Dendritic cell treated with granulocyte-macrophage colony-stimulating factor and Interleukin-4, amounts not matched to agents 40 ng/mL and 50 ng/mL, for 4 days (primary cell): ENCODE data around the gene SPRN.
"Not testable (repeated sequence)": the region's sequence is repeated elsewhere in the genome, so short reads cannot be mapped to it uniquely, and the experiment has no call there.

Experiments
- H3K27ac Mint-ChIP-seq: one replicate; pipeline ENCODE4 v1.8.0; 2022; ENCODE audit warnings: mild to moderate bottlenecking, mixed read lengths
- H3K27me3 Mint-ChIP-seq: one replicate; pipeline ENCODE4 v1.8.0; 2022; ENCODE audit warnings: mild to moderate bottlenecking, mixed read lengths
- H3K36me3 Mint-ChIP-seq: one replicate; pipeline ENCODE4 v1.8.0; 2022; ENCODE audit warnings: low read depth, mixed read lengths
- H3K4me1 Mint-ChIP-seq: one replicate; pipeline ENCODE4 v1.8.0; 2022; ENCODE audit warnings: low read depth, mixed read lengths
- H3K4me3 Mint-ChIP-seq: one replicate; pipeline ENCODE4 v1.8.0; 2022; ENCODE audit warnings: mild to moderate bottlenecking, moderate library complexity, mixed read lengths
- H3K9me3 Mint-ChIP-seq: one replicate; pipeline ENCODE4 v1.8.0; 2022; ENCODE audit warnings: mixed read lengths
- intact Hi-C: fragments of 100-400 bp; cut with micrococcal nuclease; formaldehyde crosslinking; loops from one replicate; pipeline ENCODE4 v1.15.0; 2022

The SPRN gene, protein sequence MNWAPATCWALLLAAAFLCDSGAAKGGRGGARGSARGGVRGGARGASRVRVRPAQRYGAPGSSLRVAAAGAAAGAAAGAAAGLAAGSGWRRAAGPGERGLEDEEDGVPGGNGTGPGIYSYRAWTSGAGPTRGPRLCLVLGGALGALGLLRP

DNA sequence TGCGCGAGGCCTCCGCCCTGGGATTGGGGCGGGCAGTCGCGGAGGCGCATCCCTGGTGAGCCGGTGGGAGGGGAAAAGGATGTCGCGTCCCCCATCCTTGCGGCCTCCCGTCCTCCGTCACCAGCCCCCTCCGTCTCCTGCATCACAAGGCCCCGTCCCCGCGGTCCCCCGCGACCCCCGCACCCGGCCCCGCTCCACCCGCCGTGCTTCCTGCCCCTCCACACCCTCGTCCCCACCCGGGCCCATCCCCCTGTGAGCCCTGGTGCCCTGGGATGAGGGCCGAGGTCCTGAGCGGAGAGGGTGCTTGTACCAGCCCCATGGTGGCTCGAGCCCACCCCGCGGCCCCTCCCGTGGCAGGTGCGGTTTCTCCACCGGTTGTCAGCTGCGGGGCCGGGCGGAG, at the start of gene SPRN:
Gene SPRN, minus strand, starts transcription at position 25 of the 400 bp plus-strand sequence. CDS start 944 bp downstream, outside the sequence.
- peaks cover 35% of the 10 kb centered on the region for H3K27me3 Mint-ChIP-seq
- H3K9me3 Mint-ChIP-seq, intact Hi-C loops, H3K4me1 Mint-ChIP-seq, H3K27ac Mint-ChIP-seq, H3K4me3 Mint-ChIP-seq: not testable (repeated sequence)
- peaks cover 18% of the 10 kb centered on the region for H3K36me3 Mint-ChIP-seq

DNA sequence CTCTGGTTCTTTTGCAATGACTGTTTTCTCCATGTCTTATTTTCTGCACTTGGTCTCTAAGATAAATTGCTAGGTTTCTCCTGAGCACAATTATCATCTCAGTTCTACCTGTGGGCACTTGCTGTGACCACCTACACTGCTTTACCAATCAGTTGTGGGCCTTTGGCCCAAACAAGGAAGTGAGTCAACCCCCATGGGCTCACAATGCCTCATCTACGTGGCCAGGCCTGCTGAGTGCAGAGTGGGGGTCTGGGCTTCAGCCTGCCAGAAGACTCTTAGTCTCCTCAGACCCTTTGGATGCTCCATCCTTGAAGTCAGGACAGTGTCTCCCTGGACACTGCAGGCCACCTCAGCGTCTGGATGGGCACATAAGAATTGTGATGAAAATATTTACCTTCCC, 49.6 kb upstream of the SPRN start:
- no peak overlapping the region for H3K27ac Mint-ChIP-seq
- peaks cover 6% of the 10 kb centered on the region for H3K9me3 Mint-ChIP-seq
- H3K4me3 Mint-ChIP-seq = no peak overlapping the region
- peaks cover 2% of the 10 kb centered on the region for H3K27me3 Mint-ChIP-seq
- no peaks in the 10 kb centered on the region for H3K4me1 Mint-ChIP-seq
- no peaks in the 10 kb centered on the region for H3K36me3 Mint-ChIP-seq
- intact Hi-C loops = no loop called here

DNA sequence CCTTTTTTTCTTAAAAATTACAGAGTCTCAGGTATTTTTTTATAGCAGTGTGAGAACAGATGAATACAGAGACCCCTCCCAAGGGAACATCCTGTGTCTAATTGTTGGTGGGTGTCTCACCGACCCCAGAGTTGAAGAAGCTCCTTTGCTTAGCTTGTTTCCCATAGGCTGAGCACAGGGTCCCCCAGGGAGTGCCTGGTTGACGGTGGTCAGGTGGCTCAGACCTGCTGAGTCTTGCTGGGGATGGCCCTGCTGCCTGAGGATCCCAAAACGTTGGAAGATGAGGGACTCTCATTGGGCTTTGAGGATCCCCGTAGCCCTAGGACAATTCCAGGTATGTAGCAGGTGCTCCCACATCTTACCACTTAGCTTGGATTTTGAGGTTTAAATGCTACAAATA, 48.8 kb upstream of the SPRN start:
- intact Hi-C loops = no loop called here
- Mint-ChIP-seq H3K27ac (no peak overlapping the region), H3K36me3 (no peaks in the 10 kb centered on the region), H3K9me3 (peaks cover 6% of the 10 kb centered on the region), H3K4me3 (no peak overlapping the region), H3K27me3 (peaks cover 2% of the 10 kb centered on the region), H3K4me1 (no peaks in the 10 kb centered on the region)

DNA sequence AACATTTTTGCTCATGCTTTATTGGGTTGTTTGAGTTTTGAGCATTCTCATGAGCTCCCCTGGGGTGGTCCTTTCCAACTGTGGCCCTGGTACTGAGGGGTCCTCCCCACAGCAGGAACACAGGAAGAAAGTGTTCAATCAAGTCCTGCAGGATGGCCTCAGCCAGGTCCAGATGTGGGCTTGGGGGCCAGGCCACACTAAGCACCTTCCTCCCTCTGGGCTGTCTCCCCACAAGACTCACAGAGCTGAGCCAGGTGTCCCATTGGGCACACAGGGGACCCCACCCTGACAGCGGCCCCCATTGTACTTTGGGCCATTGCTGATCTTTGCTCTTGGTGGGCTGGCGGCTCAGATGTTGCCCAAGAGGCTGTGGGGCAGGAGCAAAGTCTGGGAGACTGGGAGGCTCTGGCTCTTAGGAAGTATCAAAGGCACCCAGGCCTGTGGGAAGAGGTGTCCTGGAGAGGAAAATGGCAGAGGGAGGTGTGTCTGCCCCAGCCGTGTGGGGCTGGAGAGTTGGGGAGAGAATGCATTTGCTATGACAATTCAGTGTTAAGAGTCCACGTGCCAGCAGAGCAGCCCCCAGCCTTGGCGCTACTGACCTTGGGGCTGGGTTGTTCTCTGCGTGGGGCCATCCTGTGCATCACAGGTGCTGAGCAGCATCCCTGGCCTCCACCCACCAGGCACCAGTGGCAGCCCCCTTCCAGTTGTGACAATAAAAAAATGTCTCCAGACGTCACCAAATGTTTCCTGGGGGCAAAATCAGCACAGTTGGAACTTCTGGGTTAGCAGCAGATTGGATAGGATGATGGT, 47.1 kb upstream of the SPRN start:
- Mint-ChIP-seq H3K4me1 (no peaks in the 10 kb centered on the region), H3K4me3 (no peak overlapping the region), H3K27ac (no peak overlapping the region), H3K36me3 (no peaks in the 10 kb centered on the region), H3K27me3 (peaks cover 5% of the 10 kb centered on the region), H3K9me3 (peaks cover 6% of the 10 kb centered on the region)
- intact Hi-C loops = no loop called here

DNA sequence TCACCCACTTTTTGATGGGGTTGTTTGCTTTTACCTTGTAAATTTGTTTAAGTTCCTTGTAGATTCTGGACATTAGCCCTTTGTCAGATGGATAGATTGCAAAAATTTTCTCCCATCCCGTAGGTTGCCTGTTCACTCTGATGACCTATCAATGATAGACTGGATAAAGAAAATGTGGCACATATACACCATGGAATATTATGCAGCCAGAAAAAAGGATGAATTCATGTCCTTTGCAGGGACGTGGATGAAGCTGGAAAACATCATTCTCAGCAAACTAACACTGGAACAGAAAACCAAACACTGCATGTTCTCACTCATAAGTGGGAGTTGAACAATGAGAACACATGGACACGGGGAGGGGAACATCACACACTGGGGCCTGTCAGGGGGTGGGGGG, 44.8 kb upstream of the SPRN start:
- H3K27ac Mint-ChIP-seq, H3K27me3 Mint-ChIP-seq, H3K9me3 Mint-ChIP-seq, intact Hi-C loops, H3K4me3 Mint-ChIP-seq, H3K36me3 Mint-ChIP-seq, H3K4me1 Mint-ChIP-seq: not testable (repeated sequence)

DNA sequence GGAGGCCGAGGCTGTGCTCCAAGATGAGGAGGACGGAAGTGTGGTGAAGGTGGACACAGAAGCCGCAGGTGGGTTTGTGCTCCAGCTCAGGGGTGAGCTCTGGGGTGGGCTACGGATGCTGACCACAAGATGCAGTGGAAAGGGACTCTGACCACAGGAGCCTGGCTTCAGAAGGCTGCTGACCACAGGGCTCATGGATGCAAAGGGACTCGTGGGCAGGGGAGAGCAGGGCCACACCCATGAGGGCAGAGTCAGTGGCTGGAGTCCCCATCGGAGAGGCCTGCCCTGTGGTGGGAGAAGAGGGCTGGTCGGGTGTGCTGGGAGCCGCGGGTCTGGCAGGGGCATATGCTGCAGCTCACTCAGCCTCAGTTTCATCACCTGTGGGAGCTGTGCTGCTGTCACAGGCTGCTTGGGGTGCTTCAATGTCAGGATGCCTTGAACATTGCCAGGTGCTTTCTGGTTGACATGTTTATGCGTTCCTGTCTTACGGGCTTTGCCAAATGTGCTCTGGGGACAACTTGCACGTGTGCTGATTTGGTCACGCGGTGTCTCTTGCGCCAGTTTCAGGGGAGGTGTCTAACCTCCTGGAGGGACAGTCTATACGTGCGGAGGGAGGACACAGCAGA, 43.0 kb upstream of the SPRN start:
- peaks cover 6% of the 10 kb centered on the region for H3K9me3 Mint-ChIP-seq
- H3K27ac Mint-ChIP-seq = no peak overlapping the region
- H3K36me3 Mint-ChIP-seq = no peaks in the 10 kb centered on the region
- H3K27me3 Mint-ChIP-seq = peaks cover 5% of the 10 kb centered on the region
- no peak overlapping the region for H3K4me3 Mint-ChIP-seq
- H3K4me1 Mint-ChIP-seq = no peaks in the 10 kb centered on the region
- intact Hi-C loops = no loop called here

DNA sequence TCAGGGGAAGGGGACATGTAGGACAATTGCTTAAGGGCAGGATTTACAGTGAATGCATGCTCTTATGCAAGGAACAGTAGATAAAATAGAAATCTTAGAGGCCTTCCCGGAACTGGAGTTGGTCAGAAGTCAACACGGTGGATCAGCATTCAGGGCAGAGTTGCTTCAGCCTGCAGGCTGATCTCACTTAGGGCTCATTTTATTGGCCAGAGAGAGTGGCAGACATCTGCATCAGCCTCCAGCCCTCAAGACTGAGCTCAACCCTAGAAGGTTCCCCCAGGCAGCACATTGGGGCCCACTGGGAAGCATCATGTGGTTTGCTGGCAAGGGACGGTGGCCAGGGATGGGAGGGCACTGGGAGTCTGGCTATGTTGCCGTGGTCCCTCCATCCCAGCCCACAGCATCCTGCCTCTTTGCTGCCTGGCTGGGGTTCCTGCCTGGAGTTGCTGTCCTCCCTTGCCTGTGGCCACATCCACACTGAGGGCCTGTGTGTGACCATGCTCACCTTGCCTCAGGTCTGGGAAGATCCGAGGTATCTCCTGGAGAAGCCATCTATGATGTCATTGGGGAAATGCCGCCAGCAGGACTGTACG, 42.4 kb upstream of the SPRN start:
- peaks cover 5% of the 10 kb centered on the region for H3K27me3 Mint-ChIP-seq
- peaks cover 6% of the 10 kb centered on the region for H3K9me3 Mint-ChIP-seq
- no peaks in the 10 kb centered on the region for H3K4me1 Mint-ChIP-seq
- no peaks in the 10 kb centered on the region for H3K36me3 Mint-ChIP-seq
- H3K27ac Mint-ChIP-seq = no peak overlapping the region
- no peak overlapping the region for H3K4me3 Mint-ChIP-seq
- intact Hi-C loops = no loop called here

DNA sequence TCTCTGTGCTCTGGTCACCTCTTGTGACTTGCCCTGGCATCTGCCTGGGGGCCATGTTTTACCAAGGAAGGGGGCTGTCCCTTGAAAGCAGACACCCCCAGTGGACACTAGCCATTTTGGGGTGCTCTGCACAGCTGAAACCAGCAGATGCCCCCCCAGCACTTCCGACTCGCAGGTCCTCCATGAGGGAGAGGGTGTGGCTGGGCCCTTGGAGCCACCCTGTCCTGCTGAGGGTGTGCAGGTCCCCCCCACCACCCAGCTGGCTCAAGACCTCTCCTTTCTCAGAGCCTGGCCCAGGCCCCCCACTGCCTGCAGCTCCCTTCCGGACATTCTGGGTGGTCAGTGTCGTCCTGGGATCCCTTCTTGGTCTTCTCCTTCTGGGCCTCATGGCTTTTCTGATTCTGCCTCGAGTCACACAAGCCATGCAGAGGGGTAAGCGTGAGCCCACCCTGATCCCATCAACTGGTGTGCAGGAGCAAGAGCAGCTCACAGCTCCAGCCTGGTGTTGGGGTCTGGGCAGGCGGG, 41.6 kb upstream of the SPRN start:
- peaks cover 5% of the 10 kb centered on the region for H3K27me3 Mint-ChIP-seq
- H3K4me1 Mint-ChIP-seq = no peaks in the 10 kb centered on the region
- H3K4me3 Mint-ChIP-seq = no peak overlapping the region
- no peak overlapping the region for H3K27ac Mint-ChIP-seq
- peaks cover 6% of the 10 kb centered on the region for H3K9me3 Mint-ChIP-seq
- H3K36me3 Mint-ChIP-seq = no peaks in the 10 kb centered on the region
- intact Hi-C loops = no loop called here

DNA sequence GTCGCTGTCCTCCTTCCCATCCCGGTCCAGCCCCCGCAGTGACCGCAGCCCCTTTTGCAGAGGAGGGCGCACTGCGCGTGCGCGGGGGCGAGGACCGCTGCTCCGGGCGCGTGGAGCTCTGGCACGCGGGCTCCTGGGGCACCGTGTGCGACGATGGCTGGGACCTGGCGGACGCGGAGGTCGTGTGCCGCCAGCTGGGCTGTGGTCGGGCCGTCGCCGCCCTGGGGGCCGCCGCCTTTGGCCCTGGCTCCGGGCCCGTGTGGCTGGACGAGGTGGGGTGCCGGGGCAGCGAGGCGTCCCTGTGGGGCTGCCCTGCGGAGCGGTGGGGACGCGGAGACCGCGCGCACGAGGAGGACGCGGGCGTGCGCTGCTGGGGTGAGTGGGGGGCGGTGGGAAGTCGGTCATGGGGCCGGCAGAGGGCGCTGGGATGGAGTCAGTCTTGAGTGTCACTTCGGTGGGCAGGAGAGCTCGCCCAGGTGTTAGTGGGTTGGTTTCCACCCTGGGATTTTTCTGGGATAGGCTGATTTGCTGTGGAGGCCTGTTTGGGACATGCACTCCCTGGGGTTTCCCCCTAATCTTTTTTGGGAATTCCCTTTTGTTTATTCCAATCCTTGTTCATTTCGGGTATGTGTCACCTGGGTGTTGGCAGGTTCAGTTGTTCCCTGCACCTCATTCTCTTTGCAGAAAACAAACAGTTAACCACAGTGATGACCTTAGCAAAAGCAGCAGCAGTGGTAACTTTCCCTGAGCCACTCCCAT, 40.9 kb upstream of the SPRN start:
- Mint-ChIP-seq H3K27ac (no peak overlapping the region), H3K27me3 (peaks cover 5% of the 10 kb centered on the region), H3K9me3 (peaks cover 6% of the 10 kb centered on the region), H3K4me3 (no peak overlapping the region), H3K4me1 (no peaks in the 10 kb centered on the region), H3K36me3 (no peaks in the 10 kb centered on the region)
- intact Hi-C loops = no loop called here

DNA sequence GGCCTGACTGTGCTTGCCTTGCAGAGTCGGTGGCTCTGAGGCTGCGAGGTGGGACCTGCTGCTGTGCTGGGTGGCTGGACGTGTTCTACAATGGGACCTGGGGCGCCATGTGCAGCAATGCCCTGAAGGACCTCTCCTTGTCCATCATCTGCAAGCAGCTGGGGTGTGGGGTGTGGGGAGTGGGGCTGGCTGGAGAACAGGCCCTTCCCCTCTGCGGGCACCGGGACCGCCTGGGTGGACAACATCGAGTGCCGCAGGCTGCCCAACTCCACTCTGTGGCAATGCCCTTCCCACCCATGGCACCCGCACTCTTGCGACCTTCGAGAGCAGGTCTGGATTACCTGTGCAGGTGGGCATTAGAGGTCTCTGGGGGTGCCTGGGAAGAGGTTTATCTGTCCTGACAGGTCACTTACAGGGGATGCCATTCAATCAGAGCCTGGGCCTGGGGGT, 40.2 kb upstream of the SPRN start:
- H3K4me3 Mint-ChIP-seq = no peak overlapping the region
- H3K4me1 Mint-ChIP-seq = no peaks in the 10 kb centered on the region
- peaks cover 2% of the 10 kb centered on the region for H3K27me3 Mint-ChIP-seq
- no peak overlapping the region for H3K27ac Mint-ChIP-seq
- no peaks in the 10 kb centered on the region for H3K36me3 Mint-ChIP-seq
- H3K9me3 Mint-ChIP-seq = no peaks in the 10 kb centered on the region
- intact Hi-C loops = no loop called here

DNA sequence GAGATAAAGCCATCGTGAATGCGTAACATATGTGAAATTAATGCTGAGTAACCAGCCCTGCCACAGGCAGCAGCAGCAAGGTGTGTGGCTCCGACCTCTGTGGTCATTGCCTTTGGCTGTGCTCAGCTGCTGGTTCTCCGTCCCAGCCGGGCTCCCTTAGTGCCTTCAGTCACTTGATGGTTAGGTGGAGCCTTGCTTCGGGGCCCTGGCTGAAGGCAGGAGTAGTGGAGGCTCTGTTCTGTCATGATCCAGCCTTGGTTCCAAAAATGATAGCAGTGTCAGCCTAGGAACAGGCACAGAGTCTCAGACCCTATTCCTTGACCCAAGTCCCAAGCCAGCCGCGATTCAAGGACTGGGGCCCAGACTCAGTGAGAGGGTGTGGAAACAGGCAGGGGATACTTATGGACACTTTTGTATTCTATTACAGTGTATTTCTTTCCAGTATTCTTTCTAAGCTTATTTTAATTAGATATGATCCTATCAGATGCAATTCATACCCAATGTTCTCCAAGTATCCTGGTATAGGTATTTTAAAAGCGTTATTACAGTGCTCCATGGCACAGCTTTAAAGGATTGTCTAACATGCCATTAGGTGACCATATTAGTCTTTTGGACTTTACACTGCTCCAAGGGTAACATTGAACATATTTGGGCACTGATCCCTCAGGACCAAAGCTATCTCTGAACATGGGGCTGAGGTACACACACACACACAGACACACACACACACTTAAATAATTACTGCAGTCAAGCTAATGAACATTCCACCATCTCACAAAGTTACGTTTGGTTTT, 38.3 kb upstream of the SPRN start:
- H3K27ac Mint-ChIP-seq = no peak overlapping the region
- H3K4me1 Mint-ChIP-seq = no peaks in the 10 kb centered on the region
- H3K4me3 Mint-ChIP-seq = no peak overlapping the region
- intact Hi-C loops = no loop called here
- H3K36me3 Mint-ChIP-seq = no peaks in the 10 kb centered on the region
- H3K9me3 Mint-ChIP-seq = no peaks in the 10 kb centered on the region
- H3K27me3 Mint-ChIP-seq = peaks cover 2% of the 10 kb centered on the region

DNA sequence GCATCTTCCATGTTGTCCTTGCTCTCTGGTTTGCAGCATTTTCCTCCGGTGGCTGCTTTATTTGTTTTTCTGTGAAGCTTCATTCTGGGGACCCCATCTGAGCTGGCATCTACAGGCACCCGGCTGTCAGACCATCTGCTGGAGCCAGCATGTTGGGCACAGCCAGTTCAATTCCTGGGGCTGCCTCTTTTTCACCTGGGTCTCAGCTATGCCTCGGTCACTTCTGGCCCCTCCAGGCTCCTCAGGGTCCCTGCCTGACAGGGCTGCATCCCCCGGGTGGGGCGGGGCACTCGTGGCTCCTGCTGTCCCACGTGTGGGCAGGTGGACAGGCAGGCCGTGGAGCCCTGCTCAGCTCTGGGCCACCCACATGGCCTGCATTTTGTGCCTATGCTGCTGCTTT, 37.4 kb upstream of the SPRN start:
- no peak overlapping the region for H3K4me3 Mint-ChIP-seq
- H3K4me1 Mint-ChIP-seq = no peaks in the 10 kb centered on the region

DNA sequence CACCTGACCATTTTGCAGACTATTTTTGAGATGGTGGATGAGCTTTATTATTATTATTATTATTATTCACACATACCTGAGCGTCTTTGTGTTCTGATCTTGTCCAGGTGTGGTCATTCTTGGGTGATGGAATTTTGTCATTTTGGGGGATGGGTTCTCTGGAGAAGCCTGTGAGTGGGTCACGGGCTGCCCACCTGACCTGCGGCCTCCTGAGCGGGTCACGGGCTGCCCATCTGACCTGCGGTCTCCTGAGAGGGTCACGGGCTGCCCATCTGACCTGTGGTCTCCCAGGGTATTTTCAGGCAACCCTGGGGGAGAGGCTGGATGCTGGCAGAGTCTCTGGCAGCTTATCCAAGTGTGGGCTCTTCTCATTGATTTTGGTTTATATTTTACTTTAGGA, 36.6 kb upstream of the SPRN start:
- H3K4me1 Mint-ChIP-seq = no peaks in the 10 kb centered on the region
- H3K36me3 Mint-ChIP-seq = no peaks in the 10 kb centered on the region
- H3K27me3 Mint-ChIP-seq = no peaks in the 10 kb centered on the region
- H3K9me3 Mint-ChIP-seq = no peaks in the 10 kb centered on the region
- H3K4me3 Mint-ChIP-seq = no peak overlapping the region
- H3K27ac Mint-ChIP-seq = no peak overlapping the region
- intact Hi-C loops = no loop called here

More for the DNA sequence above, 37.4 kb upstream of the SPRN start:
- intact Hi-C loops = no loop called here
- Mint-ChIP-seq H3K27me3 (no peaks in the 10 kb centered on the region), H3K9me3 (no peaks in the 10 kb centered on the region), H3K27ac (no peak overlapping the region), H3K36me3 (no peaks in the 10 kb centered on the region)
